Measurements from ENCODE around the gene IL11. TPM values are rescaled to one million over a fixed set of nuclear protein-coding genes. Genes with fewer than 3 reads are reported as not detected.
A peak's percentile ranks its signal among the peaks of the same experiment; 100 is the strongest.

IL11 gene
- total RNA-seq, 6 experiments from 2014 or later = not detected

- Histone ChIP-seq H3K36me3 (no peaks in the 10 kb centered on the region), H3K27ac (no peak overlapping the region), H3K4me1 (peaks cover 0 to 6% (median 2%) of the 10 kb centered on the region in 4 donors), H3K27me3 (peaks cover 0 to 8% of the 10 kb centered on the region in 2 donors), H3K4me3 (no peak overlapping the region), H3K9me3 (no peaks in the 10 kb centered on the region)
- ATAC-seq (no peak), DNase-seq (no peak)
- 77% methylated on average over 7 of the region's 11 CpGs for WGBS (ENCODE audit: insufficient coverage, low coverage, low lambda C conversion rate, missing lambda C conversion rate)
- intact Hi-C loops (cut with DNase I) = loop anchor here in 1 of 2 donors (10.0 kb wide), 1 partner anchor 84 kb away; no protein-coding TSS in a partner anchor
- no peak for TF ChIP-seq POLR2A (IDR thresholded peaks at IDR 0.05)
- no peak for TF ChIP-seq CTCF (IDR thresholded peaks at IDR 0.05)
Measured at GRCh38 chr19:55379174-55379573, 8.9 kb upstream of the IL11 start.

- Histone ChIP-seq H3K9me3 (no peaks in the 10 kb centered on the region), H3K27ac (no peak overlapping the region), H3K27me3 (peaks cover 0 to 8% of the 10 kb centered on the region in 2 donors), H3K4me3 (no peak overlapping the region), H3K4me1 (no peaks in the 10 kb centered on the region), H3K36me3 (no peaks in the 10 kb centered on the region)
- TF ChIP-seq POLR2A (IDR thresholded peaks at IDR 0.05) (no peak), CTCF (IDR thresholded peaks at IDR 0.05) (no peak)
- WGBS (ENCODE audit: insufficient coverage, low coverage, low lambda C conversion rate, missing lambda C conversion rate) = 17% methylated on average over 17 of the region's 43 CpGs
- ATAC-seq (peak in 1 of 4 donors; percentile 12), DNase-seq (peak in 1 of 3 donors; percentile 25)
- intact Hi-C loops (cut with DNase I) = loop anchor here in 1 of 2 donors (10.0 kb wide), 1 partner anchor 83 kb away; no protein-coding TSS in a partner anchor
Measured at GRCh38 chr19:55377356-55378131, 7.3 kb upstream of the IL11 start.

- 29% methylated on average over 12 of the region's 21 CpGs for WGBS (ENCODE audit: insufficient coverage, low coverage, low lambda C conversion rate, missing lambda C conversion rate)
Measured at GRCh38 chr19:55376241-55376933, 6.1 kb upstream of the IL11 start, which contains the start of gene TMEM190. Gene TMEM190 (plus strand): TSS chr19:55376826. CDS start chr19:55376854, 28 bp downstream.

More at GRCh38 chr19:55376241-55376933, 6.1 kb upstream of the IL11 start, which contains the start of gene TMEM190:
- H3K36me3 ChIP-seq = no peaks in the 10 kb centered on the region
- H3K27me3 ChIP-seq = peaks cover 0 to 14% of the 10 kb centered on the region in 2 donors
- H3K4me1 ChIP-seq = no peaks in the 10 kb centered on the region
- H3K9me3 ChIP-seq = no peaks in the 10 kb centered on the region
- H3K4me3 ChIP-seq = no peak within 1 kb of the TSS
- TF ChIP-seq CTCF (IDR thresholded peaks at IDR 0.05) (no peak), POLR2A (IDR thresholded peaks at IDR 0.05) (no peak)
- intact Hi-C loops (cut with DNase I) = loop anchor here in 1 of 2 donors (10.0 kb wide), 1 partner anchor 82 kb away; no protein-coding TSS in a partner anchor
- DNase-seq (peak in 1 of 3 donors; percentile 15), ATAC-seq (no peak)
- H3K27ac ChIP-seq = no peak within 1 kb of the TSS
